GM18907 (cell line): ENCODE results near the gene GLTP.
"Not testable (repeated sequence)": the region's sequence is repeated elsewhere in the genome, so short reads cannot be mapped to it uniquely, and the experiment has no call there.

ENCODE experiments used
- ATAC-seq: cut with Tn5 transposase; IDR thresholded peaks from one replicate; pipeline ENCODE4 v1.9.1; 2021; ENCODE audit warnings: mild to moderate bottlenecking, moderate library complexity; ENCODE audit not compliant: unreplicated experiment

The GLTP gene

DNA sequence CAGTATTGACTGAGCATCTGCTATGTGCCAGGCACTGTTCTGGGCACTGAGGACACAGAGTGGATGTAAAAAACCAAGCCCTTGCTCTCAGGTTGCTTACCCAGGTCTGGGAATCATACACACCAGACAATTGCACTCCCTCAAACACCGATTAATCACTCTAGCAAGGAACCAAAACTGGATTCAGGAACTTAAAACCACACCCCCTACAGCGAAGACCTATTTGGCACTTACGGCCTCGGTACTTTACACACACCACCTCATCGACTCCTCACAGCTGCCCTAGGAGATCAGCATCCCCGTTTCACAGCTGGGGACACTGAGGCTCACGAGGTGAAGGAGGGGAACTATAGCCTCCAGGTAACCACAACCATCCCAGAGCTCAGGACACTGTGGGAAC, 1.6 kb downstream of the GLTP start:
- ATAC-seq = no peak

DNA sequence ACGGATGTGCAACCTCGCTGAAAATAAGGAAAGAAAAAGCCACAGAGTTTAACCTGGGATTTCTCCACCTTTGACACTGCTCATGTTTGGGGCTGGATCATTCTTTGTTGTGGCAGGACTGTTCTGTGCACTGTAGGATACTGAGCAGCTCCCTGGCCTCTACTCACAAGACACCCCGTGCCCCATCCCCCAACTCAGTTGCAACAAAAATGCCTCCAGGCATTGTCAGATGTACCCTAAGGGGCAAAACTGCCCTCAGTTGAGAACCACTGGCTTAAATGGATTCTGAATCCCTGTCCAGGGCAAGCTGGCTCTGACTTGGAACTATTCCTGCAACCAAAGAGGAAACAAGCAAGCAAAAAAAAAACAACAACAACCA, 2.1 kb downstream of the GLTP start:
- ATAC-seq = no peak

DNA sequence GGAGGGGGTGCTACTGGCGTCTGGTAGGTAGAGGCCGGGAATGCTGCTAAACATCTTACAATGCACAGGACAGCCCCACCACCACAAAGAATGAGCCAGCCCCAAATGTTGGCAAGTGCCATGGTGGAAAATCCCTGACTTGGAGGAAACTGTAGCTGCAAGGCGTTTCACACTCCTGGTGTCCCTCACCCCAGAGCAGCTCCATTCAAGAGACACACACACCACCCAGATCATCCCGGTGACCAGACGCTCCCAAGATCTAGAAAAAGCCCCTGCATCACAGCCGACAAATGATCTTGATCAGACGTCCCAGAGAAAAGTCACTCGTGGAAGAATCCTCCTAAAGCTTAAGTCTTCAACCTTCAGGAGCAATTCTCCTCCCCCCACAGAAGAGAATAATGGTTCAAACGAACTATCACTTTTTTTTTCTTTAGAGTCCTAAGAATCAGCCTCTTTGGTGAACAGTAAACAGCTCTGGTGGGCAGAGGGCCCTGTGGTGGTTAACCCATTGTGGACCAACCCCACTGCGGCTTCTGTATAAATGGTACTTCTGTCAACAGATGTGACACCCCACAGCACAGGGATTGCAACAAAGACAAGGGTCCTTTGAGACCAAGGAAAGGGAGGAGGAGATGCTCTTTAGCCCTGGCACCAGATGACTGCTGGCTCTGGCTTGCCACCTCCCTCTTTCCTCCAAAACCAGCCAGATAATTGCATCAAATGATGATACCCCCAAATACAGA, 2.7 kb downstream of the GLTP start:
- no peak for ATAC-seq

GRCh38 chr12:109876406-109876805, 3.9 kb downstream of the GLTP start:
- no peak for ATAC-seq

- no peak for ATAC-seq
These were observed 4.7 kb downstream of the GLTP start for GRCh38 chr12:109875572-109876131.

GRCh38 chr12:109873653-109874052, 6.7 kb downstream of the GLTP start:
- no peak for ATAC-seq

GRCh38 chr12:109871668-109872314, 8.6 kb downstream of the GLTP start:
- no peak for ATAC-seq

- ATAC-seq = no peak
These were observed 9.7 kb downstream of the GLTP start for GRCh38 chr12:109870648-109871047.

- no peak for ATAC-seq
These were observed 11.9 kb downstream of the GLTP start for GRCh38 chr12:109868182-109869051.

GRCh38 chr12:109864916-109865315, 15.4 kb downstream of the GLTP start:
- ATAC-seq = no peak

GRCh38 chr12:109863847-109864712, 16.3 kb downstream of the GLTP start:
- ATAC-seq = no peak

GRCh38 chr12:109862491-109862890, 17.9 kb downstream of the GLTP start:
- not testable (repeated sequence) for ATAC-seq

- no peak for ATAC-seq
These were observed 18.5 kb downstream of the GLTP start for GRCh38 chr12:109861689-109862314.

- no peak for ATAC-seq
These were observed 19.4 kb downstream of the GLTP start for GRCh38 chr12:109860977-109861376.

GRCh38 chr12:109858764-109859163, 21.6 kb downstream of the GLTP start:
- ATAC-seq = no peak

- no peak for ATAC-seq
These were observed 22.6 kb downstream of the GLTP start for GRCh38 chr12:109857715-109858114.

GRCh38 chr12:109855377-109855776, 25.0 kb downstream of the GLTP start:
- ATAC-seq = no peak

DNA sequence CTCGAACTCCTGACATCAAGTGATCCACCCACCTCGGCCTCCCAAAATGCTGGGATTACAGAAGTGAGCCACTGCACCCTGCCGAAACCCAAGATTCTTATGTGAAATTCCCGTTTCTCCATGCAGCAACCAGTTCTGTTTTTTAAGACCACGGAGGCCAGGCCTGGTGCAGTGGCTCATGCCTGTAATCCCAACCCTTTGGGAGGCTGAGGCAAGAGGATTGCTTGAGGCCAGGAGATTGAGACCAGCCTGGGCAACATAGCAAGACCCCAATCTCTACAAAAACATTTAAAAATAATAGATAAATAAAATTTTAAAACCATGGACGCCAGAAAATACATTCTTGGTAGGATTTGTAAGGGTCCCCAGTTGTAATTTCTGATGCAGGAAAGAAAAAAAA, 29.8 kb downstream of the GLTP start:
- not testable (repeated sequence) for ATAC-seq

DNA sequence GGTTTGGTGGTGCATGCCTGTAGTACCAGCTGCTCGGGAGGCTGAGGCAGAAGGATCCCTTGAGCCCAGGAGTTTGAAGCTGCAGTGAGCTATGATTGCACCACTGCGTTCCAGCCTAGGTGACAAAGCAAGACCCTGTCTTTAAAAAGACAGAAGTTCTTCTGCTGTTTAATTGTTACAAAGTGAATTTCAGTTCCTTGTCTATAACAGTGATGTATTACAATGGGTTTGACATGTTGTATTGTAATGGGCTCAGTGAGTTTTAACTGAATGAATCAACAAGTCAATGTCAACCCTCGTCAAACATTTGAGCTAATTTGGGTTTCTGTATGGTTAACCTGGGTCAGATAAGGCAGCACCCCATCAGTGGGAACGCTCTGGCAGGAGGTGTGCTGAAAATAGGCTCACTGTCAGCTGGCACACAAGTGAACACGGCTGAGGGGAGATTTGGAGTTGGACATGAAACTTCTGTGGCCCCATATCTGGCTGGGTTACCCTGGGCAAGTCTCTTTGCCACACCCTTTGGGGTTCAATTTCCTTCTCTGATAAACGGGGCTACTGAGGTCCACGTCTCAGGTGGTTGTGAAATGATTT, 33.1 kb downstream of the GLTP start:
- ATAC-seq = no peak

GRCh38 chr12:109845824-109846205, 34.5 kb downstream of the GLTP start:
- ATAC-seq = no peak
